HFFc6 (cell line): Measurements from ENCODE around the gene ZFPL1. TPM values are rescaled to one million over a fixed set of nuclear protein-coding genes. Genes with fewer than 3 reads are reported as not detected.

Experiments
- DNase-seq: peaks from one replicate; pipeline ENCODE4 v3.0.0-alpha.2; 2018
- H3K27ac Mint-ChIP-seq: 2 replicates; pipeline ENCODE4 v1.8.0; 2020; ENCODE audit warnings: mild to moderate bottlenecking, mixed read lengths
- H3K27me3 Mint-ChIP-seq: 2 replicates; pipeline ENCODE4 v1.8.0; 2021; ENCODE audit warnings: mild to moderate bottlenecking, moderate library complexity, mixed read lengths; ENCODE audit not compliant: insufficient read depth
- H3K36me3 Mint-ChIP-seq: 2 replicates; pipeline ENCODE4 v1.8.0; 2021; ENCODE audit warnings: low read depth, mixed read lengths
- H3K4me1 Mint-ChIP-seq: 2 replicates; pipeline ENCODE4 v1.8.0; 2020; ENCODE audit warnings: low read depth, mixed read lengths
- H3K4me3 Mint-ChIP-seq: 2 replicates; pipeline ENCODE4 v1.8.0; 2020; ENCODE audit warnings: mild to moderate bottlenecking, moderate library complexity, mixed read lengths
- H3K9me3 Mint-ChIP-seq: 2 replicates; pipeline ENCODE4 v1.8.0; 2020; ENCODE audit warnings: mild to moderate bottlenecking, mixed read lengths
- total RNA-seq, 6 experiments: library from RNA; stranded (reverse); fragmentation: NEBNext Ultra II Directional; extraction: Animal tissue kit (Norgen Biotek cat#: 25700); gene quantifications; 2 replicates in 1 of 6; 3 replicates in 5 of 6; pipeline ENCODE4 v1.2.3, GENCODE V29; 2021
- TF ChIP-seq, protein P1 (sequence below): fragments of 200-600 bp; sonication (generic); IDR thresholded peaks from 2 replicates; pipeline ENCODE4 v1.5.0; 2021; ENCODE audit warnings: antibody characterized with exemption, mild to moderate bottlenecking

The ZFPL1 gene
- total RNA-seq, 6 experiments from 2014 or later, result 41.0 to 56.6 (median 53.6) TPM

DNA sequence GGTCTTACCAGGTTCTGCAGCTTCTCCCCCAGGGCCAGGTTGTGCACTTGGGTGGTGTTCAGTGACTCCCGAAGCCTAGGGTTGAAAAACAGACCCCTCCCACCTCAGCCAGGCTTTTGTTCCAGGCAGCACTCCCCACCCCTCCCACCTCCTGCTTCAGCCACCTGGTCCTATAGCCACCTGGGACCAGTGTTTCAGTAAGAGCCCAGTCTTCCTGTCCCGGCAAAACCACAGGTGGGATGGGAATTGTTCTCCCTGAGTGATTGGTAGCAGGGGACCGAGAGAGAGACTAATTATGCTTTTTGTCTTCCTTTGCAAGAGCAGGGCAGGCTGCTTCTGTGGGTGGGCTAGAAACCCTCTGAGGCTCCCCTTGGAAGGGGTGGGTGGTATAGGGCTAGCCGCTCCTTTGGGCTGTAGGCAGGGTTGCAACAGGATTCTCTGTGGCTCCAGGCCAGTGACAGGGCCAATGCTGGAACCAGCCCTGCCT lies 17.2 kb upstream of the ZFPL1 start:
- Mint-ChIP-seq H3K9me3 (no peaks in the 10 kb centered on the region), H3K4me1 (no peaks in the 10 kb centered on the region), H3K4me3 (no peak overlapping the region), H3K27ac (no peak overlapping the region), H3K27me3 (no peaks in the 10 kb centered on the region; the same call in 1 of the 2 replicates), H3K36me3 (no peaks in the 10 kb centered on the region)
- no peak for DNase-seq
- TF ChIP-seq, protein P1, sequence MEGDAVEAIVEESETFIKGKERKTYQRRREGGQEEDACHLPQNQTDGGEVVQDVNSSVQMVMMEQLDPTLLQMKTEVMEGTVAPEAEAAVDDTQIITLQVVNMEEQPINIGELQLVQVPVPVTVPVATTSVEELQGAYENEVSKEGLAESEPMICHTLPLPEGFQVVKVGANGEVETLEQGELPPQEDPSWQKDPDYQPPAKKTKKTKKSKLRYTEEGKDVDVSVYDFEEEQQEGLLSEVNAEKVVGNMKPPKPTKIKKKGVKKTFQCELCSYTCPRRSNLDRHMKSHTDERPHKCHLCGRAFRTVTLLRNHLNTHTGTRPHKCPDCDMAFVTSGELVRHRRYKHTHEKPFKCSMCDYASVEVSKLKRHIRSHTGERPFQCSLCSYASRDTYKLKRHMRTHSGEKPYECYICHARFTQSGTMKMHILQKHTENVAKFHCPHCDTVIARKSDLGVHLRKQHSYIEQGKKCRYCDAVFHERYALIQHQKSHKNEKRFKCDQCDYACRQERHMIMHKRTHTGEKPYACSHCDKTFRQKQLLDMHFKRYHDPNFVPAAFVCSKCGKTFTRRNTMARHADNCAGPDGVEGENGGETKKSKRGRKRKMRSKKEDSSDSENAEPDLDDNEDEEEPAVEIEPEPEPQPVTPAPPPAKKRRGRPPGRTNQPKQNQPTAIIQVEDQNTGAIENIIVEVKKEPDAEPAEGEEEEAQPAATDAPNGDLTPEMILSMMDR, result no peak

DNA sequence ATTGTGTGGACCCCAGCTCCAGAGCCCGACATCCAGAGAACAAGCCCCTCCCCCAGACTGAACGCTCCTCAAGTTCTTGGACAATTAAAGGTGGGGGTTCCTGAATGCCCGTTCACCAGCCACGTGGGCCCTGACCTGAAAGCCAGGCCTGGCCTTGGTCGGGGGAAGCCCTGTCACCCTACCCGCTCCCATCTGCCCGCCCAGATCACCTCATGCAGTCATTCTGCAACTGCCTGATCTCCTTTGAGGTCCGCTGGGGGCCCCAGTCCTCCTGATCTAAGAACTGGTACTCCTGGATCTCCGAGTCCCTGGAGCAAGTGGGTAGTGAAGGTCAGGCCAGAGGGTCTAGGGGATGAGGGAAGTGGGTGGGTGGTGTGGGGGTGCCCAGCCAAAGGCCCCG lies 16.6 kb upstream of the ZFPL1 start:
- Mint-ChIP-seq H3K27me3 (no peaks in the 10 kb centered on the region; the same call in 1 of the 2 replicates), H3K27ac (no peak overlapping the region), H3K4me1 (no peaks in the 10 kb centered on the region), H3K9me3 (no peaks in the 10 kb centered on the region), H3K36me3 (no peaks in the 10 kb centered on the region), H3K4me3 (no peak overlapping the region)
- TF ChIP-seq, protein P1, result no peak
- no peak for DNase-seq

DNA sequence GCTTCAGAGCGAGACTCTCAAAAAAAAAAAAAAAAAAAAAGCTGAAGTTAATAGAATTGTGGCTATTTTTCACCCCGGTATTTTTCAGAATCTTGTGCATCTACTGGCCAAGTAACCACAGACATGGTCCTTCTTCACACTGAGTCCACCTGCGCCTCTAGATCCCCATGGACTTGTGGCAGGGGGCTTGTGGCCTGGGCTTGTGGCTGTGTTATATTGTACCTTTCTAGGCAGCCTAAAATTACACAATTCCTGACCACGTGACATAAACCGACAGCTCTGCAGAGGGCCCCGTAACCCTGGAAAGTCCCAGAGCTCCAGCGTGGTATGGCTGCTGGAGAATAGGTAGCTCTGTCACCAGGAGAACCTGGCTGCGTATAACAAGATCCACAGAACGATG lies 14.8 kb upstream of the ZFPL1 start:
- TF ChIP-seq, protein P1, result no peak
- Mint-ChIP-seq H3K27ac (no peak overlapping the region), H3K9me3 (no peaks in the 10 kb centered on the region), H3K4me1 (no peaks in the 10 kb centered on the region), H3K4me3 (no peak overlapping the region), H3K27me3 (peaks cover 2% of the 10 kb centered on the region; the same call in 1 of the 2 replicates), H3K36me3 (no peaks in the 10 kb centered on the region)
- DNase-seq, result no peak

DNA sequence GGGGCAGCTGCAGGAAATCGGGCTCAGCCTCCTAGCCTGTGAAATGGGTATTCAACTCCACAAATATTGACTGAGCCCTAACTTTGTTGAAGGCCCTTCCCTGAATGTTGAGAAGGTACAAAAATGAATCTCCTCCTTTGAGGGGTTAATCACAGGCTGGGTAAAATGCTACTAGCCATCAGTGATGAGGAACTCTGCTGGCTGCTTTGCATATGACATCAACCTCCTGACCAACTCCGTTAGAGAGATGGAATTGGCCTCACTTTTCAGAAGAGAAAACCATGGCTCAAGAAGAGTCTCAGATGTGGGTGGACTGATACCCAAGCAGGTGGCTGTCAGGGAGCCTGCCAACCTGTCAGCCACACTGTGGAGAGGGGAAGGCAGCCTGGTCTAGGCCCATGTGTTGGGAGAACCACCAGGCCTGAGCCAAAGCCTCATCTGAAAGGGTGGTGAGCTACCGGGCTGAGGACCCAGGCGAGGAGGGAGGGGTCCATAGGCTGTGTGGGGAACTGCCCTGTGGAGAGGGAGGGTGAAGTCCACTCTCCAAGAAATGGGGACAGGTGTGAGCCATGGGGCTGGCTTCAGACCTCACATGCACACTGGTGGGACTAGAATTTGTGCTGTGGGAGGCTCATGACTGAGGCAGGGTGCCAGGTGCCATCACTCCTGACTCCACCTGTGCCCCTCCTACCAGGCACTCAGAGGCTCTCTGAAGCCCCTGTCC lies 12.0 kb upstream of the ZFPL1 start:
- H3K27ac Mint-ChIP-seq, result no peak overlapping the region
- H3K36me3 Mint-ChIP-seq, result peaks cover 4% of the 10 kb centered on the region; the same call in 1 of the 2 replicates
- no peaks in the 10 kb centered on the region for H3K9me3 Mint-ChIP-seq
- H3K4me3 Mint-ChIP-seq, result no peak overlapping the region
- TF ChIP-seq, protein P1, result peak; percentile 12; the same call in 1 of the 2 replicates
- peaks cover 2% of the 10 kb centered on the region; the same call in 1 of the 2 replicates for H3K27me3 Mint-ChIP-seq
- no peak for DNase-seq
- H3K4me1 Mint-ChIP-seq, result no peaks in the 10 kb centered on the region

DNA sequence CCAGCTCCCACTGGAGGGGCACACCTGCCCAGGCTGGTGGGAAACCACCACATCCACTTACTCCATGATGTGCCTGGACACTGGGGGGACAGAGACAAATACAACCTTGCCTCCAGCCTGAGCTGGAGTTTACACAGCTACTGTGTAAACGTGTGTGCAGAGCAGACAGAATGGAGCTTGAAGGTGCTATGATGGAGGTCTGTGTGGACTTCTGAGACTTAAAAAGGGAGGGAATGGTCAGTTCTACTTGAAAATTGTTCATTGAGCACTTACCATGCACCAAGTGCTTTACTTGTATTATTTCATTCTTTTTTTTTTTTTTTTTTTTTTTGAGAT lies 11.4 kb upstream of the ZFPL1 start:
- Mint-ChIP-seq H3K27me3 (peaks cover 2% of the 10 kb centered on the region; the same call in 1 of the 2 replicates), H3K36me3 (peaks cover 8% of the 10 kb centered on the region; the same call in 1 of the 2 replicates), H3K4me3 (no peak overlapping the region), H3K4me1 (peaks cover 3% of the 10 kb centered on the region; the same call in 1 of the 2 replicates), H3K9me3 (no peaks in the 10 kb centered on the region), H3K27ac (no peak overlapping the region)
- no peak for DNase-seq
- TF ChIP-seq, protein P1, result no peak
